DND-41 (cell line): ENCODE data around the gene KCNQ5.

Experiments
- ATAC-seq: fragments of 200-7000 bp; cut with Tn5 transposase; 3 replicates; pipeline ENCODE4 v1.9.1; 2021; ENCODE audit warnings: low read depth; ENCODE audit not compliant: insufficient read depth
- DNase-seq: peaks from one replicate; pipeline ENCODE4 v3.0.0-alpha.2; 2020
- H2AFZ ChIP-seq: 2 replicates; pipeline ENCODE4 v1.6.0; 2012; ENCODE audit warnings: low read depth, low read length
- H3K27ac ChIP-seq: 2 replicates; pipeline ENCODE4 v1.5.1; 2012; ENCODE audit warnings: low read length, inconsistent platforms
- H3K27me3 ChIP-seq: fragments of 200-600 bp; sonication (generic); 2 replicates; pipeline ENCODE4 v1.6.0; 2012; ENCODE audit warnings: low read length, mild to moderate bottlenecking, inconsistent platforms; ENCODE audit not compliant: insufficient read depth, poor library complexity
- H3K36me3 ChIP-seq: 2 replicates; pipeline ENCODE4 v1.5.1; 2012; ENCODE audit warnings: low read length, inconsistent platforms; ENCODE audit not compliant: insufficient read depth
- H3K4me1 ChIP-seq: 2 replicates; pipeline ENCODE4 v1.5.1; 2012; ENCODE audit warnings: mild to moderate bottlenecking, low read length; ENCODE audit not compliant: insufficient read depth
- H3K4me2 ChIP-seq: 2 replicates; pipeline ENCODE4 v1.6.0; 2012; ENCODE audit warnings: mild to moderate bottlenecking, moderate library complexity, low read length, inconsistent platforms; ENCODE audit not compliant: insufficient read depth
- H3K4me3 ChIP-seq, 2 experiments: fragments of 200-600 bp in 1 of 2; shearing (Covaris generic) in 1 of 2; 2 replicates each; pipeline ENCODE4 v1.5.1; 2012 to 2016; ENCODE audit warnings: inconsistent platforms in 2 of 2, low read length in 2 of 2, mild to moderate bottlenecking in 2 of 2, low read depth in 1 of 2, moderate library complexity in 1 of 2
- H3K79me2 ChIP-seq: 2 replicates; pipeline ENCODE4 v1.6.0; 2012; ENCODE audit warnings: low read length, inconsistent platforms; ENCODE audit not compliant: insufficient read depth
- H3K9ac ChIP-seq: 2 replicates; pipeline ENCODE4 v1.6.0; 2012; ENCODE audit warnings: low read depth, mild to moderate bottlenecking, inconsistent platforms, low read length, moderate library complexity
- H3K9me3 ChIP-seq: 2 replicates; pipeline ENCODE4 v1.5.1; 2012; ENCODE audit warnings: low read length, moderate library complexity, mild to moderate bottlenecking, inconsistent platforms; ENCODE audit not compliant: insufficient read depth, severe bottlenecking
- H4K20me1 ChIP-seq: 2 replicates; pipeline ENCODE4 v1.6.0; 2012; ENCODE audit warnings: low read length; ENCODE audit not compliant: insufficient read depth
- CTCF ChIP-seq: IDR thresholded peaks from 2 replicates; pipeline ENCODE4 v1.5.1; 2012; ENCODE audit warnings: borderline replicate concordance, low read length, moderate library complexity, mild to moderate bottlenecking; ENCODE audit not compliant: poor library complexity, severe bottlenecking; ENCODE audit errors: extremely low read depth
- EZH2 ChIP-seq: IDR thresholded peaks from 3 replicates; pipeline ENCODE4 v1.6.1; 2012; ENCODE audit warnings: borderline replicate concordance, low read depth, mild to moderate bottlenecking, moderate library complexity, low read length, inconsistent platforms; ENCODE audit not compliant: severe bottlenecking

The KCNQ5 gene

GRCh38 chr6:72869621-72870020, 247.8 kb downstream of the KCNQ5 start:
- no peaks in the 10 kb centered on the region for H3K79me2 ChIP-seq
- H2AFZ ChIP-seq = no peak overlapping the region
- no peak overlapping the region for H3K27ac ChIP-seq
- peaks cover 3% of the 10 kb centered on the region; the same call in 1 of the 2 replicates for H4K20me1 ChIP-seq
- TF ChIP-seq EZH2 (no peak), CTCF (no peak)
- no peak overlapping the region for H3K4me2 ChIP-seq
- H3K4me3 ChIP-seq = no peak overlapping the region
- no peak overlapping the region for H3K9ac ChIP-seq
- no peak for ATAC-seq
- H3K27me3 ChIP-seq = no peaks in the 10 kb centered on the region
- no peak for DNase-seq
- no peaks in the 10 kb centered on the region for H3K36me3 ChIP-seq
- H3K4me1 ChIP-seq = no peaks in the 10 kb centered on the region
- H3K9me3 ChIP-seq = no peaks in the 10 kb centered on the region

DNA sequence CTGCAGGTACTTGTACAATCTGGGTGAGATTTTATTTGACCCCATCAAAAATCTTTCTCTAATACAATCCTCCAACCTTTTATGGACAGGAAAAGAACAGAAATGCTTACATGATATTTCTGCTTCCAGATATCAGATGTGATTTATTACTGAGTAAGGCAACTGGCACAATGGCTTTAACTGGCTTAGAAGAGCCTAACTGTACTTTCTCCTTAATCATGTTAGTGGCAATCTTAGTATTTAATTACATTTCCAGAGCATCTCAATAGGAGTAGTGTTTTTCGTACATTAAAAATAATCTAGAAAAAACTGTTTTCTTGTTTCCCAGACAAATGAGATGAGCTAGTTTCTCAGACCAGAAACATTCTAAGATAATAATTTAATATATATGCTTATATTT, 251.6 kb downstream of the KCNQ5 start:
- Histone ChIP-seq H3K9ac (no peak overlapping the region), H2AFZ (no peak overlapping the region), H3K79me2 (no peaks in the 10 kb centered on the region), H3K36me3 (no peaks in the 10 kb centered on the region), H3K9me3 (no peaks in the 10 kb centered on the region), H3K4me2 (no peak overlapping the region), H3K4me3 (no peak overlapping the region), H4K20me1 (peaks cover 2% of the 10 kb centered on the region; the same call in 1 of the 2 replicates), H3K27ac (no peak overlapping the region), H3K27me3 (no peaks in the 10 kb centered on the region), H3K4me1 (no peaks in the 10 kb centered on the region)
- ATAC-seq = no peak
- DNase-seq = no peak
- no peak for TF ChIP-seq CTCF

DNA sequence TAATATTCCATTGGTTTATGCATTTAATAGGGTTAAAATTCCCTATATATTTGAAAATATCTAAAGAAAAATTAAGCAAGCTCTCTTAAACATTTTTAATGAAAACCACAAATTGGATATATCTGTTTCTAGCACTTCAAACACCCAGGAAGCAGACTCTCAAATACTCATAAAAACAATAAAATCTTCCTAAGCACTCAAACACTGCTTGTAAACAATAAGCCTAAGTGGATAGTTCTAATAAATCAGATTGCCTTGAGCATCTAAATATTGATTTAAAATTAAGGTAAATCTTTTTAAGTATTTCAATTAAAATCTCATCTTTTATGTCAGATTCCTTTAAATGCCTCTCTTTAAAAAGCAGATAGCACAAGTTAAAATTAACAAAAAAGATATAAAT, 254.4 kb downstream of the KCNQ5 start:
- ATAC-seq (no peak), DNase-seq (no peak)
- Histone ChIP-seq H3K36me3 (no peaks in the 10 kb centered on the region), H3K27ac (no peak overlapping the region), H3K27me3 (no peaks in the 10 kb centered on the region), H4K20me1 (no peaks in the 10 kb centered on the region), H3K4me2 (no peak overlapping the region), H2AFZ (no peak overlapping the region), H3K9me3 (no peaks in the 10 kb centered on the region), H3K9ac (no peak overlapping the region), H3K4me3 (no peak overlapping the region), H3K4me1 (no peaks in the 10 kb centered on the region), H3K79me2 (no peaks in the 10 kb centered on the region)
- no peak for TF ChIP-seq EZH2
- TF ChIP-seq CTCF = no peak

- no peaks in the 10 kb centered on the region for H3K79me2 ChIP-seq
- no peaks in the 10 kb centered on the region for H3K4me1 ChIP-seq
- no peaks in the 10 kb centered on the region for H3K36me3 ChIP-seq
- H4K20me1 ChIP-seq = no peaks in the 10 kb centered on the region
- DNase-seq = no peak
- H3K4me2 ChIP-seq = no peak overlapping the region
- no peak overlapping the region for H3K9ac ChIP-seq
- no peaks in the 10 kb centered on the region for H3K27me3 ChIP-seq
- TF ChIP-seq CTCF (no peak), EZH2 (no peak)
- no peaks in the 10 kb centered on the region for H3K9me3 ChIP-seq
- H3K27ac ChIP-seq = no peak overlapping the region
- no peak overlapping the region for H3K4me3 ChIP-seq
- ATAC-seq = no peak
- no peak overlapping the region for H2AFZ ChIP-seq
These were observed 264.3 kb downstream of the KCNQ5 start for GRCh38 chr6:72886170-72886569.
